IPS-18c (cell line): Measurements from ENCODE around the gene SIRPB2.

ENCODE experiments used
- H3K4me3 ChIP-seq: 2 replicates; pipeline ENCODE4 v1.7.0; 2013; ENCODE audit warnings: low read depth, mild to moderate bottlenecking, low read length, moderate library complexity; ENCODE audit not compliant: insufficient read depth
- H3K9me3 ChIP-seq: one replicate; pipeline ENCODE4 v1.6.1; 2013; ENCODE audit warnings: mild to moderate bottlenecking, low read length, moderate library complexity; ENCODE audit not compliant: control insufficient read depth, insufficient read depth

SIRPB2 gene

DNA sequence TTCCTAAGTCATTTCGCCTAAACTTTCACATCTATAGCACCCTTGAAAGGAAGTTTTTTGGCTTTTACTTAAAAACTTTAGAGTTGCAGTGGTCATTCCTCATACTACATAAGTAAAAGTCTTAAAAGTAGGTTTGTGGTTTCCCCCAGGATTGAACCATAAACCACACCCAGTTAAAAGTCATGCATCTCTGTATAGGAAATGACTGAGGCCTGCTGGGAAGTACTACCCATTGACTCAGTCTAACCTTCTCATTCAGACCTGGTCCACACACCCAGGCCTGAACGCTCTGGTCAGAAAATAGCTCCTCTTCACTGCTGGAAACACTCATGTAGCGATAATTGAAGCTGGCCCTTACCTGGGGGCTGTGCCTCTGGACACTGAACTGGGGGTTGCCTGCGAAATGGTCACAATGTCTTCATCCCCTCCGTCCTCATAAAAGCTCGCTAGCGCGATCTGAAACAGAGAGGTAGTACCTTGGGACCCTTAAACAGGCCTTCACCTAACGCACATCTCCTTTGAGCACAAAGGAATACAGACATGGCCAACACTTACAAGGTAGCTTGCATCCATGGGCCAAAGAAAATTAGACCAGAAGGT is 27.1 kb downstream of the SIRPB2 start:
- Histone ChIP-seq H3K9me3 (no peaks in the 10 kb centered on the region), H3K4me3 (no peak overlapping the region)

DNA sequence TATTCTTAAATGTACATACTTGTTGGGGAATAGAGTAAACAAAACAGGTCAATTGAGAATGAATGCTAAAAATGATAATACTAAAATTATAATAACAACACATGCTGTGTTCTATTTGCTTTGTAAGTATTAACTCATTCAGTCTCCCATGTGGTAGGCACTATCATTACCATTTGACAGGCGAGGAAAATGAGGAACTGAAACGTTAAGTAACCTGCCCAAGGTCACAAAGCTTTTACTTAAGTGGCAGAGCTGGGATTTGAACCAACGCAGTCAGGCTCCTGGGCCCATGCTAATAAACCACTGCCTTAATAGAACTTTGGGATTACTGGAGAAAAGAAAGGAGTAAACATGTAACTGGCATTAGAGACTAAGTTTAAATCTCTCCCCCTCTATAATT is 28.4 kb downstream of the SIRPB2 start:
- Histone ChIP-seq H3K4me3 (no peak overlapping the region), H3K9me3 (no peaks in the 10 kb centered on the region)

DNA sequence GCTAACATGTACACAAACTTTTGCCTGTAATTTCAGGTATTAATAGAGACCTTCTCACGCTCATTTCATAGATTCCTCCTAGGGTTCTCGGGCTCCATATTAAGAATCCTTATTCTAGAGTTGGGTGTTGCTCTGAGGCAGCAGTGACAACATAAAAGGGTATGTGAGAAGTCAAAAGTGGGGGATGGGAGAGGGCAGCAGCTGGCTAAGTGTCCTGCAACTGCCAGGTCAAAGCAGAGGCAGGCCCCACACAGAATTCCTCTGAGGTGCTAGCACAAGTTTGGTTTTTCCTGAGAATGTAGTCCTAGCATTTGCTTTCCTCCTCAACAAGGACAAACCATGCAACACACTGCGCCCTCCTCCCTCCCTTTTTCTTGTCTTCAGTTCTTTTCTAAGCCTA is 29.2 kb downstream of the SIRPB2 start:
- H3K4me3 ChIP-seq, result no peak overlapping the region
- H3K9me3 ChIP-seq, result no peaks in the 10 kb centered on the region

DNA sequence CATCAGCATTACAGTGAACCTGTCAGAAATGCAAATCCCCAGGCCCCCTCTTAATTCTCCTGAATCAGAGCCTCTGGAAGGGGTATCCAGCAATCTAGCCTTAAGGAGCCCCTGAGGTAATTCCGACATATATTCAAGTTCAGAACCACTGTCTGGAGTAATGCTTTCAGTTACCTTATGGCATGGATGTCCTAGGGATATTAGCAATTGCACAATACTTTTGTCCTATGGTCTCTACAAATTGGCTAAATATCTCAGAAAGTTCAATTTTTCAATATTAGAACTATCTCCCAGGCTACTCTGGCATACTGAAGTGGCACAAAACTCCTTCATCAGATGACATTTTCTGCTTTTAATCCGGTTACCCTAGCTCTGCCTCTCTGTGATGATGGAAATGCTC is 30.9 kb downstream of the SIRPB2 start:
- Histone ChIP-seq H3K4me3 (no peak overlapping the region), H3K9me3 (no peaks in the 10 kb centered on the region)

DNA sequence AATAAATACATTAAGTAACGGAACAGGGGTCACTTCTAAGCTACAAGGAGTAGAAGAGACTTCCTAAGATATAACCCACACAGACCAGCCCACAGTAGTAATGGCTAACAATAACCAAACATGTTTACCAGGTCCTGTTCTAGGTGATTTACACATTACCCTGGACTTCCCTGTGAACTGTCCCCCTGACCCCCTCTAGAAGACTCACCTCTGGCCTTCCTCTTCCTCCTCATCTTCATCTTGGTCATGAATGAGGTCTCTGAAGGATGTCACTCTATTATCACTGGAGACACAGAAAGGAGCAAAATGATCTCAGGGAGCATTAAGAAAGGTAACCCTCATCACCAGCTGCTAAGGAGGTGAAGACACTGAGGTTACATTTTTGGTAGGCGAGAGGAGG is 33.2 kb downstream of the SIRPB2 start:
- H3K4me3 ChIP-seq, result no peak overlapping the region
- no peaks in the 10 kb centered on the region for H3K9me3 ChIP-seq

DNA sequence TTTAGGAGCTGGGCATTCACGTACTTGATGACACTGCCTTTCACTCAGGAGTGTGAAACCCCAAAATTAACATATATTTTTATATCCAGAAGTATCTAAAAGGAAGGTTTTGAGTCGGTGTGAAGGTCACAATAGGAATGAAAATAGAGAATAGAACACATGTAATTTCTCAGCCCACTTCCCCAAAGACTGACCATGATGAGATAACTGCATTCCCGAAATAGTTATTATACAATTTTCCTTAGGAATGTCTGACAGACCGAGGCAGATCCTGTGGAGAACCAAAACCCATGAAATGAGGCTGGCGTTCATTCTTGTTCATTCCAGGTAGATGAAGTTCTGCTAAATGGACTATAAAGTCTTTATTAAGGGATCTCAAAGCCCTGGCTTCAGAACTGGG is 34.9 kb downstream of the SIRPB2 start:
- H3K9me3 ChIP-seq, result peaks cover 5% of the 10 kb centered on the region
- no peak overlapping the region for H3K4me3 ChIP-seq

DNA sequence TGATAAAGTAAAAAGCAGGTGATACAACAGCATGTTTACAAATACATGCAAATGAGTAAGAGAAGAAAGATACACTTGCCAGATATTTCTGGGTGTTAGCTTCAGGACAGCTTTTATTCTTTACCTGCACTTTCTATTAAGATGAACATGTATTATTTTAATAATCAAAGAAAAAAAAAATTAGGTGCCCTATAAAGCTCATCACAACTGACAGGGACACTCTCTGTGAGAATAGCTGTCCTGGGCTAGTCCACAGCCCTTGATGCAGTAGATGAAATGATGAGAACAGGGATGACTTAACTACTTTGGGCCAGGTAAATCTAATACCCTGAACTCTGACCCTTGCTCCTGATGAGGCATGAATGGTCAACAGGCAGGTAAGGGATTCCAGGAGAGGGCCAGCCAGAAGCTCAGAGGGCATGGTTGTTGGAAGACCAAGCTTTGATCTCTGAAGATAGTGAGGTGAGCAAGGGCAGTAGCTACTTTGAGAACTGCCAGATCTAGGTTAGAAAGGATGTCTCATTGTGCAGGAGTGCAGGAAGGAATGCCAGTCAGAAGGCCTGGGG is 40.2 kb downstream of the SIRPB2 start:
- Histone ChIP-seq H3K9me3 (peaks cover 8% of the 10 kb centered on the region), H3K4me3 (no peak overlapping the region)

DNA sequence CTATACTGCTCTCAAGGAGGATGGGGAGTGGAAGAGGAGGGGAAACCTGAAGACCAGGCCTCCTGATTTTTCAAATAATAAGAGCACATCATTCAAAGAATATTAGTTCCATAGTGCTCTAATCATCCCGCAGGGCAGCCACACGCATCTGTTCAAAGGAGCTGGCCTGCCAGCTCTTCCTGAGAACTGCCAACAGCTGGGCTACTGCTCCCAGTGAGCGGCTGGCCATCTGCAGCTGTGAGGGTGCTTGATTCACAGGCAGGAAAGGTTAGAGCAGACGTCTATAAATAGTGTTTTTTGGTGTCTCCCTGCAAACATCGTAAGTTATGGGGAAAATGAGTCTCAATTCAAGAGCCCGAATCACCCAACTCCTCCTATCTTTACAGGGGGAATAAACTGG is 41.9 kb downstream of the SIRPB2 start:
- H3K4me3 ChIP-seq, result no peak overlapping the region

DNA sequence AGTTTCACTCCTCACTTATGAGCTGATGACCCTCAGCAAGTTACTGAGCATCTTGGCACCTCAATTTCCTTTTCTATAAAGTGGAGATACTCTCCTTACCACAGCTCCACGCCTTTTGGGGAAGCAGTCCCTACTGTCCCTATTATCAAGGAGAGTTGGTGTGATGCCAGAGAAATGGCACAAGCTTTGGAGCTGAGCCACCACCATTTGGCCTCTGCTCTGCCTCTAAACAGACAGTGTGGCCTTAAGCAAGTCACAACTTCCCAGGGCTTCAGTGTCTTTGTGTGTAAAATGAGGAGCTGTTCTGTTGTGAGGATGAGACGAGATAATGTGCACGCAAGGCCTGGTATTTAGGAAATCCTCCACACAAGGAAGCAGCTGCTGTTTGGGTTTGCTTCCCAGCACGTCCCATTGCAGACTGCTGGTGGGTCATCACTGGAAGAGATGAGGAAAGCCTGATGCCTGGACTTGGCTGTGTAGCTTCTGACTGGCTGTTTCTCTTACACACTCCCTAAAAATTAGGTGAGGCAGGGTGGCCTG is 43.1 kb downstream of the SIRPB2 start:
- H3K4me3 ChIP-seq, result no peak overlapping the region
- peaks cover 8% of the 10 kb centered on the region for H3K9me3 ChIP-seq

More for the DNA sequence above, 41.9 kb downstream of the SIRPB2 start:
- H3K9me3 ChIP-seq, result peaks cover 8% of the 10 kb centered on the region

DNA sequence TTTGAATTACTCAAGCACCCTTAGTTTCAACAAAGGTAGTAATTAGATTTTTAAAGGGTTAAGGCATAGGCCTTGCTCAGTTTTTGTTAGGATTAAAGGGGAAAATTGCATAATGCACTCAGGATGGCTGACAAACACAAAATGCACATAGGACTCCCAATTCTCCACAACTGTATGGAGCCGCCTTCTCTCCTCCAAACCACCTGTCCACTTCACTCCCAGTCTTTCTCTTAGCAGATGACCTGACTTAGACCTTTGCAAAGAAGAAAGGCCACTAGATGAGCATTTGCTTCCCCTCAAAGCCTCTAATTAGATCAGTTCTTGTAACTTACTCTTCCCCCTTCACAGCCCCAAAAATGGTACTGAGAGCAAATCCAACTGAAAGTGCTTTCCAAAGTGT is 44.7 kb downstream of the SIRPB2 start:
- no peak overlapping the region for H3K4me3 ChIP-seq
- peaks cover 5% of the 10 kb centered on the region for H3K9me3 ChIP-seq

DNA sequence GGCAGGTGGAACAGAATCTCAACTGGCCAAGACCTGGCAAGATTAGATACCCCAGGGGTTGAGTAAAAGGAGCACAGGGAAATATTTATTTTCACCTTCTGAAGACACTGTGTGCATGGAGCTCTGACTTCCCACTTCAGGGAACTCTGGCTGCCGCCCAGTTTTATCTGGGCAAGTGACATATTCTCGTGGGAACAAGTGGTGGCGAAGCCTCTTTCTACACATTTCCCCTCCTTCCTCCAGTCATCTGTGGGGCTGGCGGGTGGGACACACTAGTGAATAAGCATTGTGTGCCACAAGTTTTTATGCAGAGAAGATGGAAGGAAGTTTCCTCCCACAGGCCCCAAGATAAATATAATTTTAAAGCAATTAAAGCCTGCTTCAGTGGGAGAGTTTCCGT is 48.1 kb downstream of the SIRPB2 start:
- H3K4me3 ChIP-seq, result no peak overlapping the region

DNA sequence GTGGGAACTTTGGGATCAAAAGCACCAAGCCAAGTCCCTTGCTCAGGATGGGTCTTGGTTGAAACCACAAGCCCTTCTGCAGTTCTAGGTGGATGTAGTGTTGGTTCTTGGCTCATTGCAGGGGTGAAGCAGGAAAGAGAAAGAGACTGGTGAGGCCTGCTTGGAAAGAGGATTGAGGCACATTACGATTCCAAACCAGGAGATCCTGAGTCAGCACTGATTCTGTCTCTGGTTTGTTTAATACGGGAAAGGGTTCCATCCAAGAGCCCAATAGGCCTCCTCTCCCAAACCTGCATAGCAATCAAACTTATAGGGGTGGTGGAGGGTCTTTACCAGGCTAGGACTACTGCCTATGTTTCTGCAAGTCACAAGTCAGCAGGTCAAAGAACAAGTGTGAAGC is 48.9 kb downstream of the SIRPB2 start:
- no peak overlapping the region for H3K4me3 ChIP-seq
- no peaks in the 10 kb centered on the region for H3K9me3 ChIP-seq

More for the DNA sequence above, 48.1 kb downstream of the SIRPB2 start:
- H3K9me3 ChIP-seq, result no peaks in the 10 kb centered on the region

DNA sequence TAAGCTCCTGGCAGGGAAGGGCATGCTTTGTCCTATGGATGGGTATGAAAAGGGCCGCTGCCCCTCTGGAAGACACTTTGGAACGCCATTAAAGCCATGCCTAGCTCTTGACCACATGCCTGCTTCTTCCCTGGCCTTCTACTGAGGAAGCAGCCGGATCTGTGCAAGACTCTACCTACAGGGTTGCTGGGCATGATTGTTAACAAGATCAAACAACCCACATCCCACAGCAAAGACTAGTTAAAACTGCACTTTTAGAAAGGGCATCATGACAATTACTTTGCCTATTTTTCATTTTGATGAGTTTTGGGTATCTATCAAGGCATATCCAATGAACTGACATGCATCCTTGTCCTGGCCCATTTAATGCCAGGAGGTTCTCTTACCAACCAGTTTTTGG is 50.1 kb downstream of the SIRPB2 start:
- no peak overlapping the region for H3K4me3 ChIP-seq
- H3K9me3 ChIP-seq, result no peaks in the 10 kb centered on the region

DNA sequence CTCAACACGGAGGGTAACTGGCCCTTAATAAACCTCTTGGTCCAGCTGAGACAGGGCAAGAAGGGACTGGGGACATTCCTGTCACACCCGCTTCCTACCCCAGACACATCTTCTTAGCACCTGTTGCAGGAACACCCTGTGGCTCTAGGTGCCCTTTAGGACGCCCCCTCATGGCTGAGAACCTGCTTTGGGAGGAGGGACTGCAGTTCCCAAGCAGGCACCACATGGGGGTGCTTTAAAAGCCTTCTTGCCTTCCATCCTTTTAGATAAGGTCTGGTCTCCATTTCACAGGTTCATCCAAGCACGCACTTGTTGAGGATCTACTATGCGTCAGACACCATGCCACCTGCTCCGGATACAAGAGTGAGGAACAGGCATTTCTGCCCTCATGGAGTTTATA is 51.2 kb downstream of the SIRPB2 start:
- no peak overlapping the region for H3K4me3 ChIP-seq
- no peaks in the 10 kb centered on the region for H3K9me3 ChIP-seq

DNA sequence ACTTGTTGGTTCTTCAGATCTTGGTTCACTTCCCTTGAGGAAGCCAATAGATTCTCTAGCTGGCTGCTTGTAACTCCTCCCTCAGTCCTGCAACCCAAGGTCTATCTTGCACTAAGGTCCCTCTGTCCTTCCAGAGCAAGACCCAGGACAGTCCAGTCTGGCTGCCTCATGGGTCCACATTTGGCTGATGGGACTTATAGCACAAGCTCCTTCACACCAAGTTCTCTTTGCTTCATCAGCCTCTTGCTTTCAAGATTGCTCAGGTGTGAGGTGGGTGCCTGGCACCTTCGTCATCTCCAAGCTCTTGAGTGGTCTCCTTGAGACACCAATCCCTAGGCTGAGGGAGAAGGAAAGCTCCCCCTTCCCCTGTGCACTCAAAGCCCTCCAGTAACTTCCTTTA is 52.9 kb downstream of the SIRPB2 start:
- H3K4me3 ChIP-seq, result no peak overlapping the region
- H3K9me3 ChIP-seq, result no peaks in the 10 kb centered on the region

DNA sequence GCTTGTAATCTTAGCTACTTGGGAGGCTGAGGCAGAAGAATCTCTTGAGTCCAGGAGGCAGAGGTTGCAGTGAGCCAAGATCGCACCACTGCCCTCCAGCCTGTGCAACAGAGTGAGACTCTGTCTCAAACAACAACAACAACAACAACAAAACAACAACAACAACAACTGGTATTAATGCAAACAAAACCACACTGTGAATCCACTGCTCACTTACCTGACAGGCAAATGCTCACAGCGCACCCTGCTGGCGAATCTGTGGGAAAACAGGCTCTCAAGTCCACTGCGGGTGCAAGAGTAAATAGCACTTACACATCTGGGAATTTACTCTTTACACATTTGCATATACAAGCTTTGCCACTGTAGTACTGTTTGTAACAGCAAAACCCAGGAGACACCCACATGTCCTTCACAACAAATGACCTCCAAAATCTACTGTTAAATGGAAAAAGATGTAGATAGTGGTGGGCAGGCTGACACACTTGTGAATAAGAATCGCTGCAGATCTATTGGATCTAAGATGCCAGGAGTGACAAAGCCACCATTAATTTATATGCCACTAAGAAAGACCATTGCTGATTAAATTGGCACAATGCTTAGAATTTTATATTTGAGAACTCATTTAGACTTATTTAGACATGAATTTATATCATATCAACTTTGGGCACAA is 53.9 kb downstream of the SIRPB2 start:
- Histone ChIP-seq H3K4me3 (no peak overlapping the region), H3K9me3 (no peaks in the 10 kb centered on the region)

DNA sequence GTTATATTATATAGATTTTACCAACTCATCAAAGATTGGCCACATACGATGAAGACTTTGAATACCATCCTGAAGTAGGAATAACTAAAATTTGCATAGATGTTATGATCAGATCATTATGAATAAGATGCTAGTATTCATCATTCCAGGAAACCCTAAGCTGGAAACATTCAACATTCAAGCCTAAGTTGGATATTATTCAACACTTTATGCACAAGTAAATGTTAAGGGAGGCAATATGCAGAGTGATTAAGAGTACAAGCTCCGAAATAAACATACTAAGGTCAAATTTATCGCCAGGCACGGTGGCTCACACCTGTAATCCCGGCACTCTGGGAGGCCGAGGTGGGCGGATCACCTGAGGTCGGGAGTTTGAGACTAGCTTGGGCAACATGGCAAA is 55.0 kb downstream of the SIRPB2 start:
- no peaks in the 10 kb centered on the region for H3K9me3 ChIP-seq
- no peak overlapping the region for H3K4me3 ChIP-seq

DNA sequence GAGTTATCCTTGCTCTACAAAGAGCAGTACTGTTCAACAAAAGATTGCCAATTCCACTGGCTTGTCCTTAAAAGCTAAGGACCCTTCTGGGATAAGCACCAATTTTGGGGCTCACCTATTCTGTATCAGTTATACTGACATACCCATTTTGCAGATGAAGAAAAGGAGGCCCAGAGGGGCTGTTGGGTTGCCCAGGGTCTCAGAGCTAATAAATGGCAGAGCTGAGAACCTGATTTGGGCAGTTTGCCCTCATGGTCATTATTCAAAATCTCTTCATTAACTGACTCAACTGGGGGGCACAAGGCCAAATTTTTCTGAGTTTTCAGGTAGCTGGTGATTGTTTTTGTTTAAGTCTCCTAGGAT is 55.9 kb downstream of the SIRPB2 start:
- H3K9me3 ChIP-seq, result no peaks in the 10 kb centered on the region
- H3K4me3 ChIP-seq, result no peak overlapping the region
